ENCODE results near the gene RBM38.

RBM38 gene

GRCh38 chr20:57404006-57404405, 12.8 kb downstream of the RBM38 start:
- no peak for DNase-seq (ENCODE audit: low spot score)

GRCh38 chr20:57404419-57405072, 13.3 kb downstream of the RBM38 start:
- no peak for DNase-seq (ENCODE audit: low spot score)

- DNase-seq (ENCODE audit: low spot score) = no peak
These were observed 14.2 kb downstream of the RBM38 start for GRCh38 chr20:57405236-57406016.

- no peak for DNase-seq (ENCODE audit: low spot score)
These were observed 16.4 kb downstream of the RBM38 start for GRCh38 chr20:57407541-57407956.

GRCh38 chr20:57408131-57408530, 16.9 kb downstream of the RBM38 start:
- DNase-seq (ENCODE audit: low spot score) = no peak

GRCh38 chr20:57408536-57409233, 17.5 kb downstream of the RBM38 start:
- DNase-seq (ENCODE audit: low spot score) = no peak

- no peak for DNase-seq (ENCODE audit: low spot score)
These were observed 18.1 kb downstream of the RBM38 start for GRCh38 chr20:57409316-57409671.

GRCh38 chr20:57409672-57410397, 18.6 kb downstream of the RBM38 start:
- DNase-seq (ENCODE audit: low spot score) = no peak

- no peak for DNase-seq (ENCODE audit: low spot score)
These were observed 19.3 kb downstream of the RBM38 start for GRCh38 chr20:57410398-57410920.

- no peak for DNase-seq (ENCODE audit: low spot score)
These were observed 19.7 kb downstream of the RBM38 start for GRCh38 chr20:57410924-57411323.

GRCh38 chr20:57411406-57412283, 20.4 kb downstream of the RBM38 start:
- no peak for DNase-seq (ENCODE audit: low spot score)

GRCh38 chr20:57412347-57413029, 21.3 kb downstream of the RBM38 start:
- no peak for DNase-seq (ENCODE audit: low spot score)

GRCh38 chr20:57413986-57414385, 22.8 kb downstream of the RBM38 start:
- DNase-seq (ENCODE audit: low spot score) = no peak

GRCh38 chr20:57414867-57415592, 23.8 kb downstream of the RBM38 start:
- DNase-seq (ENCODE audit: low spot score) = no peak

GRCh38 chr20:57415771-57416170, 24.6 kb downstream of the RBM38 start:
- no peak for DNase-seq (ENCODE audit: low spot score)

- DNase-seq (ENCODE audit: low spot score) = no peak
These were observed 25.3 kb downstream of the RBM38 start for GRCh38 chr20:57416296-57417022.

- no peak for DNase-seq (ENCODE audit: low spot score)
These were observed 26.0 kb downstream of the RBM38 start for GRCh38 chr20:57417051-57417689.
